HepG2 (cell line): ENCODE results near the gene APCDD1L.

Experiments used
- CBX2 ChIP-seq, 2 experiments: fragments of 200-600 bp in 1 of 2; sonication (generic); formaldehyde crosslinking in 1 of 2; IDR thresholded peaks; 2 replicates each; pipeline versions ENCODE4 v1.7.0 to v1.8.1; 2018 to 2022; ENCODE audit warnings: low read depth in 2 of 2, low read length in 1 of 2, mild to moderate bottlenecking in 1 of 2, missing genetic modification reagents in 1 of 2
- CTCF ChIP-seq: sonication (generic); formaldehyde crosslinking; IDR thresholded peaks from 2 replicates; pipeline ENCODE4 v1.5.0; 2020; ENCODE audit warnings: mild to moderate bottlenecking, missing genetic modification reagents, moderate library complexity
- EP300 ChIP-seq, 3 experiments: sonication (generic) in 1 of 3; formaldehyde crosslinking in 1 of 3; IDR thresholded peaks; 2 replicates each; pipeline versions ENCODE4 v1.5.1 to v1.6.1; 2011 to 2020; ENCODE audit warnings: low read depth in 2 of 3, low read length in 2 of 3, borderline replicate concordance in 1 of 3, improper control_type of control experiment in 1 of 3, mild to moderate bottlenecking in 1 of 3, missing genetic modification reagents in 1 of 3, moderate library complexity in 1 of 3
- ESRRA ChIP-seq: sonication (generic); formaldehyde crosslinking; IDR thresholded peaks from 2 replicates; pipeline ENCODE4 v1.5.1; 2020; ENCODE audit warnings: mild to moderate bottlenecking, low read depth, missing genetic modification reagents
- NR3C1 ChIP-seq: sonication (generic); formaldehyde crosslinking; IDR thresholded peaks from 2 replicates; pipeline ENCODE4 v1.4.0; 2020; ENCODE audit warnings: missing genetic modification reagents
- POLR2AphosphoS5 ChIP-seq: IDR thresholded peaks from 2 replicates; pipeline ENCODE4 v1.6.1; 2012; ENCODE audit warnings: low read depth, low read length
- SIN3B ChIP-seq: fragments of 150-350 bp; IDR thresholded peaks from 2 replicates; pipeline ENCODE4 v1.6.1; 2014; ENCODE audit warnings: low read length
- SMC3 ChIP-seq: IDR thresholded peaks from 2 replicates; pipeline ENCODE4 v1.6.1; 2011; ENCODE audit warnings: low read length, improper control_type of control experiment
- ZNF652 ChIP-seq: IDR thresholded peaks from 2 replicates; pipeline ENCODE4 v1.6.1; 2016; ENCODE audit warnings: low read depth, borderline replicate concordance
- ZNF660 ChIP-seq: sonication (generic); formaldehyde crosslinking; IDR thresholded peaks from 2 replicates; pipeline ENCODE4 v1.5.1; 2020; ENCODE audit warnings: mild to moderate bottlenecking, low read depth, missing genetic modification reagents, borderline replicate concordance
- ZNF766 ChIP-seq: sonication (generic); formaldehyde crosslinking; IDR thresholded peaks from 2 replicates; pipeline ENCODE4 v1.5.0; 2020; ENCODE audit warnings: missing genetic modification reagents, borderline replicate concordance

- TF ChIP-seq CTCF (CRISPR knock-in tag) (no peak), CBX2 (IDR thresholded peaks at IDR 0.05; ENCODE audit: low read depth, low read length) (no peak), CBX2 (CRISPR knock-in tag; IDR thresholded peaks at IDR 0.05; ENCODE audit: low read depth) (no peak), POLR2AphosphoS5 (no peak), ZNF766 (CRISPR knock-in tag) (no peak), ZNF652 (CRISPR knock-in tag) (no peak), SMC3 (no peak), ZNF660 (CRISPR knock-in tag) (no peak), SIN3B (no peak), ESRRA (CRISPR knock-in tag) (no peak), NR3C1 (CRISPR knock-in tag) (no peak), EP300 (IDR thresholded peaks at IDR 0.05; ENCODE audit: low read depth in 2 of 2, low read length in 2 of 2) (no peak), EP300 (CRISPR knock-in tag; IDR thresholded peaks at IDR 0.05; ENCODE audit: borderline replicate concordance) (no peak)
These were observed 75.0 kb downstream of the APCDD1L start for GRCh38 chr20:58440021-58440767.
